K562 (cell line): ENCODE measurements around the gene NFATC3. TPM values are rescaled to one million over a fixed set of nuclear protein-coding genes. Genes with fewer than 3 reads are reported as not detected.

ENCODE experiments used
- FOS ChIP-seq: IDR thresholded peaks from 3 replicates; pipeline ENCODE4 v1.6.1; 2011; ENCODE audit not compliant: insufficient read length; ENCODE audit errors: extremely low read depth
- HDAC1 ChIP-seq, 2 experiments: fragments of 450-650 bp; IDR thresholded peaks; 2 replicates each; pipeline ENCODE4 v1.6.1; 2016 to 2017; ENCODE audit warnings: inconsistent platforms in 1 of 2, mild to moderate bottlenecking in 1 of 2, moderate library complexity in 1 of 2
- PYGO2 ChIP-seq: fragments of 450-650 bp; IDR thresholded peaks from 2 replicates; pipeline ENCODE4 v1.6.1; 2016; ENCODE audit warnings: mild to moderate bottlenecking, missing genetic modification characterization, moderate library complexity, missing compliant biosample characterization
- RREB1 ChIP-seq: fragments of 250-450 bp; sonication (Bioruptor Pico); IDR thresholded peaks from 2 replicates; pipeline ENCODE4 v1.4.0; 2020
- ZBTB1 ChIP-seq: sonication (generic); formaldehyde crosslinking; IDR thresholded peaks from 2 replicates; pipeline ENCODE4 v1.8.1; 2023; ENCODE audit warnings: missing genetic modification reagents, low read depth, mild to moderate bottlenecking, borderline replicate concordance
- ZNF124 ChIP-seq: sonication (generic); formaldehyde crosslinking; IDR thresholded peaks from 2 replicates; pipeline ENCODE4 v1.8.1; 2022; ENCODE audit warnings: missing genetic modification reagents
- ZNF354B ChIP-seq: fragments of 250-450 bp; sonication (Bioruptor Pico); IDR thresholded peaks from 2 replicates; pipeline ENCODE4 v1.4.0; 2020
- polyA plus RNA-seq, 8 experiments: library from polyadenylated mRNA; depleted of rRNA in 4 of 8; stranded (reverse) in 5 of 8; unstranded in 3 of 8; fragments of >200 nt; fragmentation: Nextera tagmentation in 2 of 8; fragmentation: Illumina TruSeq in 1 of 8; extraction: Ambion mirVana in 2 of 8; extraction: Trizol in 1 of 8; gene quantifications; 2 replicates each; pipeline versions ENCODE4 v1.2.1 to v1.2.3, GENCODE V29; 2011 to 2014; ENCODE audit warnings: inconsistent platforms in 1 of 8, missing spikeins in 1 of 8
- total RNA-seq, 7 experiments: library from RNA; depleted of rRNA in 6 of 7; stranded (reverse); fragments of >200 nt in 6 of 7; fragmentation: Illumina TruSeq in 2 of 7; extraction: Trizol in 2 of 7; gene quantifications; 2 replicates each; pipeline versions ENCODE4 v1.2.1 to v1.2.3, GENCODE V29; 2011 to 2021; ENCODE audit warnings: low replicate concordance in 1 of 7

The NFATC3 gene
- total and polyA plus RNA-seq, 9 of the 15 experiments (the other 6 are each of a cell fraction or from before 2014, with no cell fraction given) = 15.7 to 98.4 (median 59.4) TPM

DNA sequence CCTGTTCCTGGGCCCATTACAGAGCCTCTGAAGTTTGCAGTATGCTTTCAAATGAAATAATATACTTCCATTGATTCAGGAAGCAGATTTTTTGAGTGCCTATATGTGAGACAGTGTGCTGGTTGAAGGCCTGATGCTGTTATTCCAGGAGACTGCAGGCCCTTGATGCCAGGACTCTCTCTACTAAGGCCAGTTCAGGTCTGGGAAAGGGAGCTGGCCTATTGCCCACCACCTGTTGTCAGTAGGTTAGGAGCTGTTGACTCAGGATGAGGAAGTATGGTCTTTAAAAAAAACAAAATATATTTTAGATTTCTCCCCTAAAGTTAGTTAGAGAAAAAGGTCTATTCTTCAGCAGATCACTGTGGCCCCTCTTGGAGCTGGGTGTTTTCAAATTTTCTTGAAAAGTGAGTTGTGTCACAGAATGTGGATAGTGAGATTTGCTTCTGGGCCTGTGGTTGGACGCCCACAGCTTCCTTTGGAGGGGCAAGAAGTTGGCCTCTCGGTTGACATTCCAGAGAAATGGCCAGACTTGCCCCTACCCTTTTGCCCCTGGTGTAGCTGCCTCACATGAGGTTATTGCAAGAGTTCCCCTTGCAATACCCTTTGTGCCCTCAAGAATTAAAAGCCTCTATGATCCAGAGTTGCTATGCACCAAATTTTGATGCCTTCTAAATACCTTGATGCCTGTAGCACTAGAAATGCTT lies 142.8 kb downstream of the NFATC3 start (continued):
- no peak for TF ChIP-seq RREB1 (CRISPR knock-in tag)
- no peak for TF ChIP-seq ZNF124 (CRISPR knock-in tag)
- TF ChIP-seq HDAC1 (IDR thresholded peaks at IDR 0.05) = no peak
- TF ChIP-seq ZBTB1 (CRISPR knock-in tag) = no peak
- no peak for TF ChIP-seq FOS
- TF ChIP-seq ZNF354B (CRISPR knock-in tag) = no peak
- no peak for TF ChIP-seq PYGO2 (tag)
